Ishikawa (cell line): ENCODE measurements around the gene ACSS2.

Source experiments
- EP300 ChIP-seq: IDR thresholded peaks from 2 replicates; pipeline ENCODE4 v1.6.1; 2012; ENCODE audit warnings: borderline replicate concordance
- MAX ChIP-seq: IDR thresholded peaks from 2 replicates; pipeline ENCODE4 v1.6.1; 2012

GRCh38 chr20:34871966-34872621 is 4.3 kb upstream of the ACSS2 start:
- no peak for TF ChIP-seq EP300
- no peak for TF ChIP-seq MAX
